ENCODE measurements around the gene F12. TPM values are rescaled to one million over a fixed set of nuclear protein-coding genes. Genes with fewer than 3 reads are reported as not detected.

Gene F12
- total RNA-seq, 2 experiments from 2014 or later, result 3.8 TPM; not detected in 1

GRCh38 chr5:177447066-177447610 lies 37.8 kb upstream of the F12 start:
- 0 out of 2 replicates have a peak, but pooled peaks cover 9% of the 10 kb centered on the region for H4K20me1 ChIP-seq (ENCODE audit: insufficient read depth, low read length)
- H2AFZ ChIP-seq (ENCODE audit: low read length), result no peak overlapping the region
- DNase-seq (ENCODE audit: low spot score), result peak; percentile 65
- peaks cover 47% of the 10 kb centered on the region for H3K4me1 ChIP-seq (ENCODE audit: insufficient read depth, low read length, poor library complexity, severe bottlenecking)
- no peaks in the 10 kb centered on the region for H3K79me2 ChIP-seq (ENCODE audit: insufficient read depth, low read depth, low read length)
- peaks cover 10% of the 10 kb centered on the region; the same call in 1 of the 2 replicates for H3K36me3 ChIP-seq (ENCODE audit: insufficient read depth, low read length)
- TF ChIP-seq CTCF (conservative IDR thresholded peaks at IDR 0.05; ENCODE audit: low read length), result no peak
- no peak for TF ChIP-seq EZH2phosphoT487 (IDR thresholded peaks at IDR 0.05; ENCODE audit: borderline replicate concordance, low read depth, low read length)
- peak overlapping the region; percentile 72 for H3K4me3 ChIP-seq (ENCODE audit: low read depth, low read length, poor library complexity, severe bottlenecking)
- no peaks in the 10 kb centered on the region for H3K9me2 ChIP-seq (ENCODE audit: insufficient read depth, low read length)
- intact Hi-C loops (cut with micrococcal nuclease; ENCODE audit: unreplicated experiment), result no loop called here
- no peak overlapping the region for H3K27ac ChIP-seq (ENCODE audit: low read depth, low read length, poor library complexity, severe bottlenecking)
- POLR2A ChIA-PET, result interaction anchor here (1.0 to 1.3 kb wide), 2 partner anchors 20 to 43 kb away, joined by 3 to 5 read pairs; no protein-coding TSS in a partner anchor
- no TSS peak for BruUV-seq (replicated peaks)
- H3K9me3 ChIP-seq (ENCODE audit: low read length), result no peaks in the 10 kb centered on the region
- CTCF ChIA-PET (ENCODE audit: unreplicated experiment), result interaction anchor here (0.6 kb wide), 2 partner anchors 39 to 58 kb away, joined by 3 read pairs; no protein-coding TSS in a partner anchor
- peak overlapping the region; percentile 75 for H3K4me2 ChIP-seq (ENCODE audit: low read length)

- Histone ChIP-seq H3K4me3 (ENCODE audit: low read depth, low read length, poor library complexity, severe bottlenecking) (peak within 1 kb of the TSS; percentile 72), H3K36me3 (ENCODE audit: insufficient read depth, low read length) (peaks cover 17% of the 10 kb centered on the region), H3K79me2 (ENCODE audit: insufficient read depth, low read depth, low read length) (no peaks in the 10 kb centered on the region), H3K9me2 (ENCODE audit: insufficient read depth, low read length) (no peaks in the 10 kb centered on the region), H3K4me2 (ENCODE audit: low read length) (peak within 1 kb of the TSS; percentile 75), H3K27ac (ENCODE audit: low read depth, low read length, poor library complexity, severe bottlenecking) (no peak within 1 kb of the TSS), H2AFZ (ENCODE audit: low read length) (peak within 1 kb of the TSS; percentile 7; the same call in 1 of the 2 replicates), H4K20me1 (ENCODE audit: insufficient read depth, low read length) (0 out of 2 replicates have a peak, but pooled peaks cover 9% of the 10 kb centered on the region), H3K4me1 (ENCODE audit: insufficient read depth, low read length, poor library complexity, severe bottlenecking) (peaks cover 47% of the 10 kb centered on the region), H3K9me3 (ENCODE audit: low read length) (no peaks in the 10 kb centered on the region)
- peak; percentile 87 for DNase-seq (ENCODE audit: low spot score)
- ChIA-PET CTCF (ENCODE audit: unreplicated experiment) (interaction anchor here (0.6 to 0.9 kb wide), 5 partner anchors 8 to 57 kb away, joined by 3 read pairs; no protein-coding TSS in a partner anchor), POLR2A (interaction anchor here (0.6 to 1.8 kb wide), 6 partner anchors 11 to 147 kb away, joined by 3 to 10 read pairs (median 4); partner anchors contain the start of gene GRK6)
- no TSS peak for BruUV-seq (replicated peaks)
- intact Hi-C loops (cut with micrococcal nuclease; ENCODE audit: unreplicated experiment), result loop anchor here (1.0 kb wide), 2 partner anchors 42 to 56 kb away; no protein-coding TSS in a partner anchor
- TF ChIP-seq CTCF (conservative IDR thresholded peaks at IDR 0.05; ENCODE audit: low read length) (no peak; the same call in 1 of the 2 replicates), EZH2phosphoT487 (IDR thresholded peaks at IDR 0.05; ENCODE audit: borderline replicate concordance, low read depth, low read length) (no peak)
These were observed 37.1 kb upstream of the F12 start, which contains the start of gene PRR7 for GRCh38 chr5:177446200-177447065. Gene PRR7, plus strand, starts transcription at chr5:177446814. Its CDS starts 8,254 bp downstream, at chr5:177455068.
